IMR-90 (cell line): ENCODE measurements around the gene RNU6-1. TPM values are rescaled to one million over a fixed set of nuclear protein-coding genes. Genes with fewer than 3 reads are reported as not detected.

Source experiments
- ATAC-seq: fragments of 200-7000 bp; cut with Tn5 transposase; 2 replicates; pipeline ENCODE4 v1.9.1; 2020; ENCODE audit warnings: low read depth, mild to moderate bottlenecking, moderate library complexity
- BruUV-seq: library from RNA; stranded (reverse); fragments of 400-500 nt; replicated peaks from 2 replicates; lab custom pipeline; 2021; lab: Mats Ljungman, UMichigan
- CTCF ChIA-PET: fragments of 300-600 bp; formaldehyde crosslinking; extraction: SDS; loops from one replicate; lab custom pipeline; 2021; ENCODE audit warnings: antibody characterized with exemption; lab: Yijun Ruan, JAX
- POLR2A ChIA-PET: fragments of 300-600 bp; sonication (Branson Sonifier 250); formaldehyde crosslinking; loops from one replicate; lab custom pipeline; 2022; ENCODE audit warnings: antibody characterized with exemption; ENCODE audit not compliant: unreplicated experiment; lab: Charles Lee
- DNase-seq: peaks from one replicate; pipeline ENCODE4 v3.0.0; 2013
- H2AFZ ChIP-seq: replicated peaks from 2 replicates; pipeline ENCODE3; 2013; ENCODE audit warnings: low read length, mild to moderate bottlenecking; ENCODE audit not compliant: poor library complexity
- H2AK5ac ChIP-seq: 2 replicates; pipeline ENCODE4 v1.6.1; 2013; ENCODE audit warnings: low read depth, low read length, inconsistent platforms
- H2AK9ac ChIP-seq: replicated peaks from 2 replicates; pipeline ENCODE3; 2013; ENCODE audit warnings: mild to moderate bottlenecking, low read depth, low read length, moderate library complexity; ENCODE audit not compliant: poor library complexity
- H2BK120ac ChIP-seq: 2 replicates; pipeline ENCODE4 v1.6.1; 2013; ENCODE audit warnings: low read depth, low read length, inconsistent platforms
- H2BK15ac ChIP-seq: 3 replicates; pipeline ENCODE4 v1.6.1; 2013; ENCODE audit warnings: low read depth, low read length, inconsistent platforms
- H2BK20ac ChIP-seq: 2 replicates; pipeline ENCODE4 v1.6.1; 2013; ENCODE audit warnings: low read depth, mild to moderate bottlenecking, inconsistent platforms, low read length, moderate library complexity
- H2BK5ac ChIP-seq: 2 replicates; pipeline ENCODE4 v1.6.1; 2013; ENCODE audit warnings: mild to moderate bottlenecking, low read depth, low read length, inconsistent platforms; ENCODE audit not compliant: poor library complexity, severe bottlenecking
- H3K14ac ChIP-seq: replicated peaks from 2 replicates; pipeline ENCODE4 v1.6.1; 2013; ENCODE audit warnings: low read depth, low read length, inconsistent platforms
- H3K18ac ChIP-seq: 2 replicates; pipeline ENCODE4 v1.6.1; 2013; ENCODE audit warnings: low read depth, low read length, control low read depth
- H3K23ac ChIP-seq: 2 replicates; pipeline ENCODE4 v1.6.1; 2013; ENCODE audit warnings: low read depth, low read length, inconsistent platforms
- H3K27ac ChIP-seq: 2 replicates; pipeline ENCODE4 v1.5.1; 2013; ENCODE audit warnings: mild to moderate bottlenecking, control low read depth, low read length; ENCODE audit not compliant: insufficient read depth
- H3K27me3 ChIP-seq: 2 replicates; pipeline ENCODE4 v1.6.1; 2013; ENCODE audit warnings: low read length; ENCODE audit not compliant: control insufficient read depth, insufficient read depth
- H3K36me3 ChIP-seq: 2 replicates; pipeline ENCODE4 v1.6.1; 2013; ENCODE audit warnings: low read length, mixed read lengths; ENCODE audit not compliant: control insufficient read depth, insufficient read depth
- H3K4ac ChIP-seq: 2 replicates; pipeline ENCODE4 v1.6.1; 2013; ENCODE audit warnings: low read depth, low read length, inconsistent platforms
- H3K4me1 ChIP-seq: 2 replicates; pipeline ENCODE4 v1.6.1; 2013; ENCODE audit warnings: low read length, mixed read lengths; ENCODE audit not compliant: control insufficient read depth, insufficient read depth
- H3K4me2 ChIP-seq: 2 replicates; pipeline ENCODE4 v1.6.1; 2013; ENCODE audit warnings: low read depth, mild to moderate bottlenecking, control low read depth, low read length, moderate library complexity
- H3K4me3 ChIP-seq: 2 replicates; pipeline ENCODE4 v1.5.1; 2013; ENCODE audit warnings: low read depth, mild to moderate bottlenecking, control low read depth, low read length, moderate library complexity; ENCODE audit not compliant: insufficient read depth
- H3K56ac ChIP-seq: 2 replicates; pipeline ENCODE4 v1.6.1; 2013; ENCODE audit warnings: low read length, inconsistent platforms; ENCODE audit not compliant: insufficient read depth; ENCODE audit errors: extremely low read depth
- H3K79me1 ChIP-seq, 2 experiments: 2 replicates each; pipeline ENCODE4 v1.6.1; 2013; ENCODE audit warnings: low read length in 2 of 2, inconsistent platforms in 1 of 2, low read depth in 1 of 2
- H3K9ac ChIP-seq: 2 replicates; pipeline ENCODE4 v1.6.1; 2013; ENCODE audit warnings: low read depth, low read length, control low read depth
- H3K9me1 ChIP-seq: 2 replicates; pipeline ENCODE4 v1.6.1; 2013; ENCODE audit warnings: low read length, inconsistent platforms; ENCODE audit not compliant: insufficient read depth
- H3K9me3 ChIP-seq: 2 replicates; pipeline ENCODE4 v1.6.1; 2013; ENCODE audit warnings: low read length; ENCODE audit not compliant: control insufficient read depth, insufficient read depth
- H4K20me1 ChIP-seq: 2 replicates; pipeline ENCODE4 v1.6.1; 2013; ENCODE audit warnings: low read length, inconsistent platforms; ENCODE audit not compliant: insufficient read depth
- H4K5ac ChIP-seq: 2 replicates; pipeline ENCODE4 v1.6.1; 2013; ENCODE audit warnings: mild to moderate bottlenecking, low read depth, low read length, control low read depth
- H4K8ac ChIP-seq, 2 experiments: 2 replicates each; pipeline ENCODE4 v1.6.1; 2013; ENCODE audit warnings: low read depth in 2 of 2, low read length in 2 of 2, control low read depth in 1 of 2, inconsistent platforms in 1 of 2
- H4K91ac ChIP-seq: 2 replicates; pipeline ENCODE4 v1.6.1; 2013; ENCODE audit warnings: low read depth, low read length, inconsistent platforms; ENCODE audit not compliant: insufficient read depth
- CTCF ChIP-seq: conservative IDR thresholded peaks from 2 replicates; pipeline ENCODE4 v1.5.1; 2012; ENCODE audit warnings: mild to moderate bottlenecking, low read depth, low read length, improper control_type of control experiment
- MAZ ChIP-seq: IDR thresholded peaks from 2 replicates; pipeline ENCODE4 v1.6.1; 2012; ENCODE audit warnings: low read depth, mild to moderate bottlenecking, low read length, improper control_type of control experiment, moderate library complexity, borderline replicate concordance
- NFE2L2 ChIP-seq: fragments of 150-350 bp; IDR thresholded peaks from 2 replicates; pipeline ENCODE4 v1.6.1; 2016; ENCODE audit warnings: low read depth, mild to moderate bottlenecking, low read length
- POLR2A ChIP-seq: IDR thresholded peaks from 2 replicates; pipeline ENCODE4 v1.6.1; 2012; ENCODE audit warnings: mild to moderate bottlenecking, low read depth, low read length
- RAD21 ChIP-seq: IDR thresholded peaks from 2 replicates; pipeline ENCODE4 v1.6.1; 2012; ENCODE audit warnings: low read length, improper control_type of control experiment
- RFX5 ChIP-seq: IDR thresholded peaks from 2 replicates; pipeline ENCODE4 v1.8.0; 2012; ENCODE audit warnings: low read depth, mild to moderate bottlenecking, low read length, moderate library complexity
- SMC3 ChIP-seq: fragments of 150-350 bp; IDR thresholded peaks from 2 replicates; pipeline ENCODE4 v1.6.1; 2016; ENCODE audit warnings: low read depth, mild to moderate bottlenecking, antibody characterized with exemption, low read length, moderate library complexity
- USF2 ChIP-seq: fragments of 150-350 bp; IDR thresholded peaks from 2 replicates; pipeline ENCODE4 v1.6.1; 2017; ENCODE audit warnings: mild to moderate bottlenecking, antibody characterized with exemption, low read length, low read depth
- WGBS, 2 experiments: methylation state at CpG; one replicate each; pipeline versions ENCODE4 v1.1.5 to v1.1.7; 2013; ENCODE audit warnings: missing lambda C conversion rate in 2 of 2; ENCODE audit not compliant: insufficient read length in 1 of 2; ENCODE audit errors: extremely low coverage in 2 of 2; 5-methylcytosine and 5-hydroxymethylcytosine counted together
- dilution Hi-C: fragments of 300-500 bp; cut with HindIII; formaldehyde crosslinking; loops from one replicate; pipeline ENCODE4 v1.14.3; 2018; ENCODE audit warnings: low sequenced_read_pairs; ENCODE audit not compliant: unreplicated experiment
- in situ Hi-C: fragments of 300-500 bp; cut with MboI; formaldehyde crosslinking; loops from 3 replicates; pipeline ENCODE4 v1.14.3; 2019; ENCODE audit warnings: low sequenced_read_pairs, inconsistent platforms, mixed read lengths
- intact Hi-C: fragments of 100-400 bp; cut with micrococcal nuclease; formaldehyde crosslinking; loops from 2 replicates; pipeline ENCODE4 v1.10.0; 2022
- polyA plus RNA-seq, 3 experiments: library from polyadenylated mRNA; depleted of rRNA; stranded (reverse); fragments of >200 nt; gene quantifications; 2 replicates each; pipeline ENCODE4 v1.2.3, GENCODE V29; 2012; ENCODE audit warnings: low replicate concordance in 1 of 3
- total RNA-seq: library from RNA; depleted of rRNA; stranded (reverse); fragments of >200 nt; gene quantifications from 2 replicates; pipeline ENCODE4 v1.2.3, GENCODE V29; 2012

RNU6-1 gene
- total and polyA plus RNA-seq, 2 of the 4 experiments (the other 2 are of a cell fraction): not detected

- Histone ChIP-seq H4K20me1 (no peaks in the 10 kb centered on the region), H3K4ac (no peak overlapping the region), H2BK5ac (no peak overlapping the region), H2AFZ (peak overlapping the region; percentile 80), H2BK15ac (no peak overlapping the region), H3K18ac (no peak overlapping the region), H4K5ac (no peak overlapping the region), H3K14ac (no peak overlapping the region), H3K9me3 (no peaks in the 10 kb centered on the region), H3K36me3 (no peaks in the 10 kb centered on the region), H3K4me1 (no peaks in the 10 kb centered on the region), H3K23ac (peak overlapping the region; percentile 41; the same call in 1 of the 2 replicates), H3K4me2 (peak overlapping the region; percentile 86), H2AK5ac (no peak overlapping the region), H3K4me3 (peak overlapping the region; percentile 25; the same call in 1 of the 2 replicates), H3K27me3 (peaks cover 90% of the 10 kb centered on the region), H2BK120ac (no peak overlapping the region), H3K27ac (no peak overlapping the region), H4K91ac (no peak overlapping the region), H3K56ac (no peak overlapping the region), H4K8ac (no peak overlapping the region), H3K9ac (no peak overlapping the region), H3K9me1 (no peaks in the 10 kb centered on the region), H2BK20ac (no peak overlapping the region), H2AK9ac (no peak overlapping the region), H3K79me1 (no peaks in the 10 kb centered on the region)
- no TSS peak for BruUV-seq
- DNase-seq (no peak), ATAC-seq (no peak; the same call in 1 of the 2 replicates)
- in situ Hi-C loops: no loop called here
- intact Hi-C loops: loop anchor here (1.0 to 10.0 kb wide), 5 partner anchors 291 to 886 kb away; partner anchors contain the start of genes MAP2K5 and SMAD3
- dilution Hi-C loops: no loop called here
- no peak for TF ChIP-seq POLR2A
- TF ChIP-seq RFX5: no peak
- no peak for TF ChIP-seq CTCF
- TF ChIP-seq USF2: no peak
- TF ChIP-seq NFE2L2: no peak
- no peak for TF ChIP-seq SMC3
- TF ChIP-seq RAD21: no peak
- TF ChIP-seq MAZ: no peak
- POLR2A ChIA-PET: interaction anchor here (0.6 kb wide), 1 partner anchor 398 kb away, joined by 5 read pairs; no protein-coding TSS in a partner anchor
- CTCF ChIA-PET: interaction anchor here (1.1 to 2.1 kb wide), 2 partner anchors 332 to 376 kb away, joined by 3 to 4 read pairs; no protein-coding TSS in a partner anchor
- 3% methylated on average over 13 of the region's 32 CpGs; no CpG with 5 or more reads in 1 of the 2 experiments for WGBS, 2 experiments
These were observed 6.7 kb downstream of the RNU6-1 start for GRCh38 chr15:67832897-67833709.
